ENCODE data around the gene ADAMTS7. TPM values are rescaled to one million over a fixed set of nuclear protein-coding genes. Genes with fewer than 3 reads are reported as not detected.
"Not testable (repeated sequence)": the region's sequence is repeated elsewhere in the genome, so short reads cannot be mapped to it uniquely, and the experiment has no call there.

The ADAMTS7 gene
- polyA plus RNA-seq, 5 donors, result 25.5 to 47.2 (median 34.1) TPM

GRCh38 chr15:78753751-78754535 is 57.3 kb downstream of the ADAMTS7 start:
- not testable (repeated sequence) for DNase-seq

- DNase-seq, result not testable (repeated sequence)
These were observed 58.0 kb downstream of the ADAMTS7 start for GRCh38 chr15:78753359-78753659.

GRCh38 chr15:78752492-78753358 is 58.5 kb downstream of the ADAMTS7 start:
- DNase-seq, result no peak

- DNase-seq, result no peak
These were observed 59.7 kb downstream of the ADAMTS7 start for GRCh38 chr15:78751602-78751979.

- DNase-seq, result peak; percentile 76 to 77
These were observed 60.2 kb downstream of the ADAMTS7 start for GRCh38 chr15:78750974-78751601.

GRCh38 chr15:78750566-78750965 is 60.7 kb downstream of the ADAMTS7 start:
- DNase-seq, result no peak

- DNase-seq, result no peak
These were observed 61.4 kb downstream of the ADAMTS7 start for GRCh38 chr15:78749831-78750230.

- DNase-seq, result not testable (repeated sequence)
These were observed 63.4 kb downstream of the ADAMTS7 start for GRCh38 chr15:78747877-78748276.

GRCh38 chr15:78741674-78742073 is 69.6 kb downstream of the ADAMTS7 start:
- DNase-seq, result not testable (repeated sequence)

- no peak for DNase-seq
These were observed 70.4 kb downstream of the ADAMTS7 start for GRCh38 chr15:78740904-78741274.

GRCh38 chr15:78739996-78740903 is 71.0 kb downstream of the ADAMTS7 start:
- no peak for DNase-seq

- no peak for DNase-seq
These were observed 72.1 kb downstream of the ADAMTS7 start for GRCh38 chr15:78739206-78739605.

- not testable (repeated sequence) for DNase-seq
These were observed 73.2 kb downstream of the ADAMTS7 start for GRCh38 chr15:78737931-78738558.

- no peak for DNase-seq
These were observed 74.0 kb downstream of the ADAMTS7 start for GRCh38 chr15:78737187-78737820.

- DNase-seq, result not testable (repeated sequence)
These were observed 75.0 kb downstream of the ADAMTS7 start for GRCh38 chr15:78736286-78736685.

- no peak for DNase-seq
These were observed 76.7 kb downstream of the ADAMTS7 start for GRCh38 chr15:78734451-78735064.

GRCh38 chr15:78732634-78733033 is 78.6 kb downstream of the ADAMTS7 start:
- DNase-seq, result no peak

GRCh38 chr15:78730955-78731354 is 80.3 kb downstream of the ADAMTS7 start:
- no peak for DNase-seq

GRCh38 chr15:78728427-78728826 is 82.8 kb downstream of the ADAMTS7 start:
- DNase-seq, result not testable (repeated sequence)

- no peak for DNase-seq
These were observed 83.7 kb downstream of the ADAMTS7 start for GRCh38 chr15:78727561-78727960.
